Thymus (tissue), 11 donors: ENCODE measurements around the gene AQP2. TPM values are rescaled to one million over a fixed set of nuclear protein-coding genes. Genes with fewer than 3 reads are reported as not detected.

Experiments
- DNase-seq, 9 donors: peaks; one replicate each; pipeline ENCODE4 v3.0.0-alpha.2; 2013; ENCODE audit warnings: low spot score in 9 of 9, low read depth in 6 of 9, missing footprints in 1 of 9
- H3K27ac ChIP-seq, 2 donors: one replicate each; pipeline ENCODE4 v1.5.1; 2013; ENCODE audit warnings: control low read depth in 1 of 2, low read depth in 1 of 2, low read length in 1 of 2, mild to moderate bottlenecking in 1 of 2, moderate library complexity in 1 of 2
- H3K27me3 ChIP-seq, 2 donors: one replicate each; pipeline ENCODE4 v1.5.1; 2013; ENCODE audit warnings: low read length in 1 of 2; ENCODE audit not compliant: control insufficient read depth in 2 of 2, insufficient read depth in 1 of 2
- H3K36me3 ChIP-seq, 2 donors: one replicate each; pipeline ENCODE4 v1.5.1; 2013; ENCODE audit warnings: low read length in 1 of 2, mild to moderate bottlenecking in 1 of 2, moderate library complexity in 1 of 2; ENCODE audit not compliant: control insufficient read depth in 2 of 2, insufficient read depth in 2 of 2
- H3K4me1 ChIP-seq, 2 donors: one replicate each; pipeline ENCODE4 v1.5.1; 2013; ENCODE audit warnings: low read length in 2 of 2; ENCODE audit not compliant: control insufficient read depth in 2 of 2, insufficient read depth in 2 of 2
- H3K4me3 ChIP-seq, 2 donors: one replicate each; pipeline ENCODE4 v1.5.1; 2013; ENCODE audit warnings: low read length in 2 of 2, control low read depth in 1 of 2, mild to moderate bottlenecking in 1 of 2
- H3K9me3 ChIP-seq, 2 donors: one replicate each; pipeline ENCODE4 v1.5.1; 2013; ENCODE audit warnings: low read length in 1 of 2, mild to moderate bottlenecking in 1 of 2; ENCODE audit not compliant: control insufficient read depth in 2 of 2, insufficient read depth in 1 of 2
- WGBS: extraction: QIAGEN DNeasy Blood & Tissue Kit; methylation state at CpG from one replicate; pipeline ENCODE4 v1.1.7; 2013; 5-methylcytosine and 5-hydroxymethylcytosine counted together
- polyA plus RNA-seq: library from polyadenylated mRNA; stranded (reverse); fragments of 200-250 nt; gene quantifications from one replicate; pipeline ENCODE4 v1.2.3, GENCODE V29; 2013
- total RNA-seq: library from RNA; stranded (reverse); fragments of 120-200 nt; gene quantifications from one replicate; pipeline ENCODE4 v1.2.4, GENCODE V29; 2013
- donor health status: healthy.

AQP2 gene
- total and polyA plus RNA-seq, 2 donors: 0.05 TPM

GRCh38 chr12:49972129-49972528 lies 21.6 kb downstream of the AQP2 start:
- DNase-seq: no peak
- 96% methylated on average over 9 of the region's 9 CpGs for WGBS
- H3K27ac ChIP-seq: no peak overlapping the region

GRCh38 chr12:49972641-49973360 lies 22.3 kb downstream of the AQP2 start, which contains the start of gene AQP6:
Gene AQP6 (plus strand): TSS chr12:49972947. CDS start chr12:49973174, 227 bp downstream.
- H3K27ac ChIP-seq: no peak within 1 kb of the TSS
- peaks cover 0 to 45% of the 10 kb centered on the region in 2 donors for H3K27me3 ChIP-seq
- peaks cover 0 to 2% of the 10 kb centered on the region in 2 donors for H3K4me1 ChIP-seq
- 96% methylated on average over 18 of the region's 18 CpGs for WGBS
- no peak for DNase-seq
- H3K36me3 ChIP-seq: no peaks in the 10 kb centered on the region
- H3K4me3 ChIP-seq: no peak within 1 kb of the TSS
- no peaks in the 10 kb centered on the region for H3K9me3 ChIP-seq

More at GRCh38 chr12:49972129-49972528, 21.6 kb downstream of the AQP2 start:
- peaks cover 0 to 52% of the 10 kb centered on the region in 2 donors for H3K27me3 ChIP-seq
- H3K4me3 ChIP-seq: no peak overlapping the region
- peaks cover 4 to 8% of the 10 kb centered on the region in 2 donors for H3K4me1 ChIP-seq
- H3K9me3 ChIP-seq: no peaks in the 10 kb centered on the region
- H3K36me3 ChIP-seq: no peaks in the 10 kb centered on the region

- Histone ChIP-seq H3K9me3 (no peaks in the 10 kb centered on the region), H3K27ac (no peak overlapping the region), H3K4me3 (no peak overlapping the region), H3K4me1 (no peaks in the 10 kb centered on the region), H3K36me3 (no peaks in the 10 kb centered on the region), H3K27me3 (peaks cover 0 to 39% of the 10 kb centered on the region in 2 donors)
- 94% methylated on average over 19 of the region's 19 CpGs for WGBS
- DNase-seq: no peak
Measured at GRCh38 chr12:49973361-49973830, 22.9 kb downstream of the AQP2 start.

GRCh38 chr12:49974231-49974675 lies 23.7 kb downstream of the AQP2 start:
- H3K36me3 ChIP-seq: no peaks in the 10 kb centered on the region
- H3K4me3 ChIP-seq: no peak overlapping the region
- H3K27ac ChIP-seq: no peak overlapping the region
- no peaks in the 10 kb centered on the region for H3K4me1 ChIP-seq
- WGBS: 96% methylated on average over 15 of the region's 15 CpGs
- no peak for DNase-seq
- peaks cover 0 to 31% of the 10 kb centered on the region in 2 donors for H3K27me3 ChIP-seq
- no peaks in the 10 kb centered on the region for H3K9me3 ChIP-seq

GRCh38 chr12:49974677-49975317 lies 24.3 kb downstream of the AQP2 start:
- no peak overlapping the region for H3K4me3 ChIP-seq
- H3K27me3 ChIP-seq: peaks cover 0 to 25% of the 10 kb centered on the region in 2 donors
- WGBS: 88% methylated on average over 8 of the region's 8 CpGs
- no peaks in the 10 kb centered on the region for H3K36me3 ChIP-seq
- H3K9me3 ChIP-seq: no peaks in the 10 kb centered on the region
- no peaks in the 10 kb centered on the region for H3K4me1 ChIP-seq
- no peak overlapping the region for H3K27ac ChIP-seq
- no peak for DNase-seq

- no peak overlapping the region for H3K27ac ChIP-seq
- DNase-seq: no peak
- no peak overlapping the region for H3K4me3 ChIP-seq
- H3K27me3 ChIP-seq: peaks cover 0 to 20% of the 10 kb centered on the region in 2 donors
- no peaks in the 10 kb centered on the region for H3K36me3 ChIP-seq
- no peaks in the 10 kb centered on the region for H3K4me1 ChIP-seq
- WGBS: 88% methylated on average over 17 of the region's 17 CpGs
- no peaks in the 10 kb centered on the region for H3K9me3 ChIP-seq
Measured at GRCh38 chr12:49975318-49975761, 24.8 kb downstream of the AQP2 start.

GRCh38 chr12:49976557-49976956 lies 26.0 kb downstream of the AQP2 start:
- WGBS: 91% methylated on average over 2 of the region's 2 CpGs
- H3K27ac ChIP-seq: no peak overlapping the region
- no peak overlapping the region for H3K4me3 ChIP-seq
- no peaks in the 10 kb centered on the region for H3K4me1 ChIP-seq
- H3K36me3 ChIP-seq: no peaks in the 10 kb centered on the region
- peaks cover 0 to 8% of the 10 kb centered on the region in 2 donors for H3K27me3 ChIP-seq
- DNase-seq: no peak
- H3K9me3 ChIP-seq: no peaks in the 10 kb centered on the region

GRCh38 chr12:49978125-49978524 lies 27.6 kb downstream of the AQP2 start:
- Histone ChIP-seq H3K4me3 (no peak overlapping the region), H3K27me3 (peaks cover 0 to 4% of the 10 kb centered on the region in 2 donors), H3K9me3 (no peaks in the 10 kb centered on the region), H3K4me1 (no peaks in the 10 kb centered on the region), H3K36me3 (no peaks in the 10 kb centered on the region), H3K27ac (no peak overlapping the region)
- WGBS: 97% methylated on average over 4 of the region's 4 CpGs
- DNase-seq: no peak

GRCh38 chr12:49979016-49979586 lies 28.6 kb downstream of the AQP2 start:
- H3K4me3 ChIP-seq: no peak overlapping the region
- no peaks in the 10 kb centered on the region for H3K9me3 ChIP-seq
- H3K27me3 ChIP-seq: peaks cover 0 to 4% of the 10 kb centered on the region in 2 donors
- peaks cover 0 to 4% of the 10 kb centered on the region in 2 donors for H3K36me3 ChIP-seq
- H3K4me1 ChIP-seq: no peaks in the 10 kb centered on the region
- no peak overlapping the region for H3K27ac ChIP-seq
- no peak for DNase-seq
- 97% methylated on average over 10 of the region's 10 CpGs for WGBS
